K562 (cell line): Measurements from ENCODE around the gene MAPK13. TPM values are rescaled to one million over a fixed set of nuclear protein-coding genes. Genes with fewer than 3 reads are reported as not detected.
A peak's percentile ranks its signal among the peaks of the same experiment; 100 is the strongest.

Experiments used
- ARID1B ChIP-seq: fragments of 450-650 bp; IDR thresholded peaks from 2 replicates; pipeline ENCODE4 v1.6.1; 2016; ENCODE audit warnings: antibody characterized with exemption, mild to moderate bottlenecking, inconsistent platforms
- CBX3 ChIP-seq, 2 experiments: IDR thresholded peaks; 1 replicate in 1 of 2; 2 replicates in 1 of 2; pipeline ENCODE4 v1.6.1; 2012; ENCODE audit warnings: inconsistent platforms in 2 of 2, low read length in 2 of 2, borderline replicate concordance in 1 of 2, control low read depth in 1 of 2
- CREB1 ChIP-seq, 2 experiments: sonication (generic) in 1 of 2; formaldehyde crosslinking in 1 of 2; IDR thresholded peaks; 2 replicates each; pipeline versions ENCODE4 v1.6.1 to v1.8.0; 2012 to 2022; ENCODE audit warnings: inconsistent platforms in 1 of 2, mild to moderate bottlenecking in 1 of 2, missing genetic modification reagents in 1 of 2, moderate library complexity in 1 of 2
- CTBP1 ChIP-seq: fragments of 450-650 bp; IDR thresholded peaks from 2 replicates; pipeline ENCODE4 v1.6.1; 2016; ENCODE audit warnings: borderline replicate concordance
- DNMT1 ChIP-seq: fragments of 450-650 bp; IDR thresholded peaks from 2 replicates; pipeline ENCODE4 v1.6.1; 2016; ENCODE audit warnings: antibody characterized with exemption, mild to moderate bottlenecking
- ELF1 ChIP-seq: fragments of 200-800 bp; sonication (Bioruptor generic); IDR thresholded peaks from 2 replicates; pipeline ENCODE4 v1.6.1; 2016; ENCODE audit warnings: missing genetic modification characterization, missing compliant biosample characterization
- GATA2 ChIP-seq: sonication (generic); formaldehyde crosslinking; IDR thresholded peaks from 2 replicates; pipeline ENCODE4 v1.4.0; 2020; ENCODE audit warnings: mild to moderate bottlenecking, missing genetic modification reagents
- HNRNPK ChIP-seq: fragments of 200-400 bp; formaldehyde crosslinking; IDR thresholded peaks from one replicate; pipeline ENCODE4 v1.6.1; 2018; ENCODE audit warnings: mild to moderate bottlenecking, low read depth, low read length; ENCODE audit not compliant: poor library complexity, severe bottlenecking
- NCOA1 ChIP-seq: fragments of 450-650 bp; IDR thresholded peaks from 2 replicates; pipeline ENCODE4 v1.6.1; 2016; ENCODE audit warnings: low read depth
- NELFE ChIP-seq: IDR thresholded peaks from 2 replicates; pipeline ENCODE4 v1.6.1; 2011; ENCODE audit warnings: mild to moderate bottlenecking; ENCODE audit not compliant: insufficient read depth, insufficient read length
- RBFOX2 ChIP-seq: fragments of 200-400 bp; formaldehyde crosslinking; IDR thresholded peaks from 2 replicates; pipeline ENCODE4 v1.6.1; 2017; ENCODE audit warnings: low read depth, mild to moderate bottlenecking, low read length, moderate library complexity
- RBM15 ChIP-seq: fragments of 200-400 bp; formaldehyde crosslinking; IDR thresholded peaks from 2 replicates; pipeline ENCODE4 v1.6.1; 2018; ENCODE audit warnings: mild to moderate bottlenecking, low read length, moderate library complexity; ENCODE audit not compliant: insufficient read depth
- TARDBP ChIP-seq: fragments of 450-650 bp; IDR thresholded peaks from 2 replicates; pipeline ENCODE4 v1.6.1; 2016
- TBL1XR1 ChIP-seq, 2 experiments: IDR thresholded peaks; 2 replicates each; pipeline ENCODE4 v1.6.1; 2012; ENCODE audit warnings: improper control_type of control experiment in 2 of 2, low read length in 2 of 2, mild to moderate bottlenecking in 1 of 2
- ZBTB7A ChIP-seq: IDR thresholded peaks from 2 replicates; pipeline ENCODE4 v1.6.1; 2011; ENCODE audit warnings: low read depth, mild to moderate bottlenecking, low read length, moderate library complexity, borderline replicate concordance; ENCODE audit not compliant: control insufficient read depth
- ZFX ChIP-seq: sonication (generic); formaldehyde crosslinking; IDR thresholded peaks from 2 replicates; pipeline ENCODE4 v1.8.0; 2022; ENCODE audit warnings: mild to moderate bottlenecking, missing genetic modification reagents, moderate library complexity
- ZNF444 ChIP-seq: fragments of 250-450 bp; sonication (Bioruptor Pico); IDR thresholded peaks from 2 replicates; pipeline ENCODE4 v1.4.0; 2020; ENCODE audit warnings: mild to moderate bottlenecking, moderate library complexity
- ZNF507 ChIP-seq: conservative IDR thresholded peaks from 2 replicates; pipeline ENCODE4 v1.6.1; 2017; ENCODE audit warnings: missing genetic modification characterization, missing compliant biosample characterization
- ZNF583 ChIP-seq: fragments of 250-450 bp; sonication (Bioruptor Pico); IDR thresholded peaks from 2 replicates; pipeline ENCODE4 v1.4.0; 2020
- ZNF785 ChIP-seq: fragments of 250-450 bp; sonication (Bioruptor Pico); IDR thresholded peaks from 2 replicates; pipeline ENCODE4 v1.4.0; 2020; ENCODE audit warnings: mild to moderate bottlenecking
- polyA plus RNA-seq, 8 experiments: library from polyadenylated mRNA; depleted of rRNA in 4 of 8; stranded (reverse) in 5 of 8; unstranded in 3 of 8; fragments of >200 nt; fragmentation: Nextera tagmentation in 2 of 8; fragmentation: Illumina TruSeq in 1 of 8; extraction: Ambion mirVana in 2 of 8; extraction: Trizol in 1 of 8; gene quantifications; 2 replicates each; pipeline versions ENCODE4 v1.2.1 to v1.2.3, GENCODE V29; 2011 to 2014; ENCODE audit warnings: inconsistent platforms in 1 of 8, missing spikeins in 1 of 8
- total RNA-seq, 7 experiments: library from RNA; depleted of rRNA in 6 of 7; stranded (reverse); fragments of >200 nt in 6 of 7; fragmentation: Illumina TruSeq in 2 of 7; extraction: Trizol in 2 of 7; gene quantifications; 2 replicates each; pipeline versions ENCODE4 v1.2.1 to v1.2.3, GENCODE V29; 2011 to 2021; ENCODE audit warnings: low replicate concordance in 1 of 7
- TF ChIP-seq, protein P1 (sequence below): fragments of 250-450 bp; sonication (Bioruptor Pico); IDR thresholded peaks from 2 replicates; pipeline ENCODE4 v1.8.0; 2021; ENCODE audit warnings: borderline replicate concordance, mild to moderate bottlenecking, moderate library complexity; ENCODE audit not compliant: poor library complexity, severe bottlenecking
- TF ChIP-seq, protein P2 (sequence below): fragments of 450-650 bp; formaldehyde crosslinking; IDR thresholded peaks from 2 replicates; pipeline ENCODE4 v1.4.0; 2022; ENCODE audit warnings: missing genetic modification characterization
- TF ChIP-seq, protein P3 (sequence below): fragments of 450-650 bp; formaldehyde crosslinking; IDR thresholded peaks from 2 replicates; pipeline ENCODE4 v1.4.0; 2022; ENCODE audit warnings: missing genetic modification characterization
- TF ChIP-seq, protein P4 (sequence below): fragments of 450-650 bp; formaldehyde crosslinking; IDR thresholded peaks from 2 replicates; pipeline ENCODE4 v1.4.0; 2022; ENCODE audit warnings: mild to moderate bottlenecking, moderate library complexity
- TF ChIP-seq, protein P5 (sequence below), 2 experiments: fragments of 250-450 bp in 1 of 2; fragments of 450-650 bp in 1 of 2; sonication (Bioruptor Pico) in 1 of 2; IDR thresholded peaks; 2 replicates each; pipeline versions ENCODE4 v1.6.1 to v1.8.0; 2016 to 2021; ENCODE audit warnings: mild to moderate bottlenecking in 2 of 2, moderate library complexity in 2 of 2, missing compliant biosample characterization in 1 of 2, missing genetic modification characterization in 1 of 2

Gene MAPK13
- total and polyA plus RNA-seq, 9 of the 15 experiments (the other 6 are each of a cell fraction or from before 2014, with no cell fraction given), result 0.03 to 2.3 (median 0.48) TPM; not detected in 1

DNA sequence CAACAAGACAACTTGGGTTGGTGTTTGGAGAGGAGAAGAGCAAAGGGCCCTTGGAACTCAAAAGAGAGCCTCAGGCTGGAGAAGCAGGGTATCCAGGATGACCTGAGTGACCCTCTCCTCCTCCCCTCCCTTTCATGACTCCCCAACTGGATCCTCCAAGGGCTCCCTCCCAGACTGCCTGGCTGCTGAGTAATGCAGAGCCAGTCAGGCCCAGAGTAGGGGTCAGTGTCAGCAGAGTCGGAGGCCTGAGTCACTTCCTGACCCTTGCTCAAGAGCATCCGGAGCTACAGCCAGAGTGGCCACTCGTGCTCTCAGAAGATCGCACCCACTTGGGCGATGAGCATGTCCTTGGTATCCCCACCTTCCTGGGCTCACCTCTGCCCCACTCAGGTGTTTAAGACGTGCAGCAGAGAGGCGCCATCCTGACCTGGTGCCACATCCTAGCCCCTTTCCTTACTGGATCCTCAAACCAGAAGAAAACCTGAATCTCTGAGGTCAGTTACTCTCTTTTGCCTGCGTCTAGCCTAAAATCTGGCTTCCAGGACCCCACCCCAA lies 2.8 kb upstream of the MAPK13 start (continued):
- no peak for TF ChIP-seq DNMT1
- peak; percentile 87 for TF ChIP-seq ARID1B
- peak; percentile 59 for TF ChIP-seq RBFOX2
- TF ChIP-seq HNRNPK, result no peak
- TF ChIP-seq RBM15, result no peak
- TF ChIP-seq NCOA1, result peak; percentile 28; the same call in 1 of the 2 replicates
- no peak for TF ChIP-seq GATA2 (CRISPR knock-in tag)
- TF ChIP-seq, protein P1, sequence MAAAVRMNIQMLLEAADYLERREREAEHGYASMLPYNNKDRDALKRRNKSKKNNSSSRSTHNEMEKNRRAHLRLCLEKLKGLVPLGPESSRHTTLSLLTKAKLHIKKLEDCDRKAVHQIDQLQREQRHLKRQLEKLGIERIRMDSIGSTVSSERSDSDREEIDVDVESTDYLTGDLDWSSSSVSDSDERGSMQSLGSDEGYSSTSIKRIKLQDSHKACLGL (CRISPR knock-in tag), result no peak
- TF ChIP-seq TBL1XR1 (IDR thresholded peaks at IDR 0.05; ENCODE audit: low read length in 2 of 2), result peak in 1 of 2 experiments; percentile 44; a peak in 1 of 4 replicates
- 0 out of 2 replicates have a peak, but pooled peaks have one; percentile 26 for TF ChIP-seq TARDBP
- TF ChIP-seq, protein P2, sequence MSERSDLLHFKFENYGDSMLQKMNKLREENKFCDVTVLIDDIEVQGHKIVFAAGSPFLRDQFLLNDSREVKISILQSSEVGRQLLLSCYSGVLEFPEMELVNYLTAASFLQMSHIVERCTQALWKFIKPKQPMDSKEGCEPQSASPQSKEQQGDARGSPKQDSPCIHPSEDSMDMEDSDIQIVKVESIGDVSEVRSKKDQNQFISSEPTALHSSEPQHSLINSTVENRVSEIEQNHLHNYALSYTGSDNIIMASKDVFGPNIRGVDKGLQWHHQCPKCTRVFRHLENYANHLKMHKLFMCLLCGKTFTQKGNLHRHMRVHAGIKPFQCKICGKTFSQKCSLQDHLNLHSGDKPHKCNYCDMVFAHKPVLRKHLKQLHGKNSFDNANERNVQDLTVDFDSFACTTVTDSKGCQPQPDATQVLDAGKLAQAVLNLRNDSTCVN, result no peak
- TF ChIP-seq, protein P3, sequence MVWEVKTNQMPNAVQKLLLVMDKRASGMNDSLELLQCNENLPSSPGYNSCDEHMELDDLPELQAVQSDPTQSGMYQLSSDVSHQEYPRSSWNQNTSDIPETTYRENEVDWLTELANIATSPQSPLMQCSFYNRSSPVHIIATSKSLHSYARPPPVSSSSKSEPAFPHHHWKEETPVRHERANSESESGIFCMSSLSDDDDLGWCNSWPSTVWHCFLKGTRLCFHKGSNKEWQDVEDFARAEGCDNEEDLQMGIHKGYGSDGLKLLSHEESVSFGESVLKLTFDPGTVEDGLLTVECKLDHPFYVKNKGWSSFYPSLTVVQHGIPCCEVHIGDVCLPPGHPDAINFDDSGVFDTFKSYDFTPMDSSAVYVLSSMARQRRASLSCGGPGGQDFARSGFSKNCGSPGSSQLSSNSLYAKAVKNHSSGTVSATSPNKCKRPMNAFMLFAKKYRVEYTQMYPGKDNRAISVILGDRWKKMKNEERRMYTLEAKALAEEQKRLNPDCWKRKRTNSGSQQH (CRISPR knock-in tag), result no peak
- peak; percentile 76; the same call in 1 of the 2 replicates for TF ChIP-seq ZBTB7A
- no peak for TF ChIP-seq ZNF785 (CRISPR knock-in tag)
- no peak for TF ChIP-seq ZNF583 (CRISPR knock-in tag)
- TF ChIP-seq, protein P4, sequence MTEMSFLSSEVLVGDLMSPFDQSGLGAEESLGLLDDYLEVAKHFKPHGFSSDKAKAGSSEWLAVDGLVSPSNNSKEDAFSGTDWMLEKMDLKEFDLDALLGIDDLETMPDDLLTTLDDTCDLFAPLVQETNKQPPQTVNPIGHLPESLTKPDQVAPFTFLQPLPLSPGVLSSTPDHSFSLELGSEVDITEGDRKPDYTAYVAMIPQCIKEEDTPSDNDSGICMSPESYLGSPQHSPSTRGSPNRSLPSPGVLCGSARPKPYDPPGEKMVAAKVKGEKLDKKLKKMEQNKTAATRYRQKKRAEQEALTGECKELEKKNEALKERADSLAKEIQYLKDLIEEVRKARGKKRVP (CRISPR knock-in tag), result no peak
- no peak for TF ChIP-seq ZFX (CRISPR knock-in tag)
- TF ChIP-seq CTBP1, result peak; percentile 73; the same call in 1 of the 2 replicates
- no peak for TF ChIP-seq ZNF507 (tag)
- no peak for TF ChIP-seq ZNF444 (CRISPR knock-in tag)
- no peak for TF ChIP-seq CREB1 (IDR thresholded peaks at IDR 0.05)
- peak; percentile 51; the same call in 1 of the 2 replicates for TF ChIP-seq CREB1 (CRISPR knock-in tag; IDR thresholded peaks at IDR 0.05)
- TF ChIP-seq CBX3 (IDR thresholded peaks at IDR 0.05; ENCODE audit: borderline replicate concordance in 1 of 2, low read length in 2 of 2), result peak in 1 of 2 experiments; percentile 63; a peak in 1 of 3 replicates
- TF ChIP-seq, protein P5, sequence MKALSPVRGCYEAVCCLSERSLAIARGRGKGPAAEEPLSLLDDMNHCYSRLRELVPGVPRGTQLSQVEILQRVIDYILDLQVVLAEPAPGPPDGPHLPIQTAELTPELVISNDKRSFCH (CRISPR knock-in tag; IDR thresholded peaks at IDR 0.05), result no peak
- TF ChIP-seq, protein P5 (tag; IDR thresholded peaks at IDR 0.05), result no peak
- no peak for TF ChIP-seq ELF1 (tag)
- TF ChIP-seq NELFE, result no peak
